Measurements from ENCODE around the gene SLC39A1.
"Not testable (repeated sequence)": the region's sequence is repeated elsewhere in the genome, so short reads cannot be mapped to it uniquely, and the experiment has no call there.

The SLC39A1 gene, protein sequence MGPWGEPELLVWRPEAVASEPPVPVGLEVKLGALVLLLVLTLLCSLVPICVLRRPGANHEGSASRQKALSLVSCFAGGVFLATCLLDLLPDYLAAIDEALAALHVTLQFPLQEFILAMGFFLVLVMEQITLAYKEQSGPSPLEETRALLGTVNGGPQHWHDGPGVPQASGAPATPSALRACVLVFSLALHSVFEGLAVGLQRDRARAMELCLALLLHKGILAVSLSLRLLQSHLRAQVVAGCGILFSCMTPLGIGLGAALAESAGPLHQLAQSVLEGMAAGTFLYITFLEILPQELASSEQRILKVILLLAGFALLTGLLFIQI

DNA sequence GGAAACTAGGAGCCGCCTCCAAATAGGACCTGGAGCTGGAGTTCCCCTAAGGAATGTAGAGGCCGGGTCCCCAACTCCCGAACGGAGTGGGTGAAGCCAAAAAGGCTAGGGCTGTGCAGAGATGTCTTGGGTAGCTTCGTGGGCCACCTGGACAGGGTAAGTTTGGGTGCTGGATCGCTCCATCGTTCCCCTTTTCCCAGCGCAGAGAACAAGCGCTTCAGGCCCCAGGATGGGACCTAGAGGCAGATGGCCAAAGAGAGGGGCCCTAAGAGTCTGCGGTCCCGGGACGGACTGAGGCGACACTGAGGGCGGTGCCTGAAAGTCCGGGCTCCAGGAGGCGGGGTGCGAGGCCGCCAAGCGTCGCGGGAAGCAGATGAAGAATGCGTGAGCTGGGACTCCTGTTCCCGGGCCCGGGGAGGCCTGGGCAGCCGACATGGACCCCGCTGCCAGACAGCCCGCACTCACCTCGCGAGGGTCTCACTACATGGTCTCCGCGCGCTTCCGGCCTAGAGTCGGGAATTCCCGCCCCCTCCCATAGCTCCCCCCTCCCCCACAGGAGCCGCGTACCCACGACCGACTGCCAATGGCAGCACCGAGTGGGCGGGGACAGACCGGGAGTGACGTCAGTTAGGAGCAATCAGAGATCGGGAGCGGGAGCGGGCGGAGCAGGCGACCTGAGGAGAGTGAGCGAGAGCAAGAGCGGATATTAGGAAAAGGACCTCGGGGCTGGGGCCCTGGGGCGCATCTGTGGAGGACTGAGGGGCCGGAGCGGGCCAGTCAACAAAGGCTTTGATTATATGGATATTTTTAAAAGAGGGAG lies at the start of gene SLC39A1:
Gene SLC39A1 (minus strand): TSS at position 508 of the 820 bp plus-strand sequence. CDS start 822 bp downstream, outside the sequence.
- peak; percentile 90 to 95 for DNase-seq (ENCODE audit: extremely low read depth in 1 of 2, low read depth in 1 of 2)

DNA sequence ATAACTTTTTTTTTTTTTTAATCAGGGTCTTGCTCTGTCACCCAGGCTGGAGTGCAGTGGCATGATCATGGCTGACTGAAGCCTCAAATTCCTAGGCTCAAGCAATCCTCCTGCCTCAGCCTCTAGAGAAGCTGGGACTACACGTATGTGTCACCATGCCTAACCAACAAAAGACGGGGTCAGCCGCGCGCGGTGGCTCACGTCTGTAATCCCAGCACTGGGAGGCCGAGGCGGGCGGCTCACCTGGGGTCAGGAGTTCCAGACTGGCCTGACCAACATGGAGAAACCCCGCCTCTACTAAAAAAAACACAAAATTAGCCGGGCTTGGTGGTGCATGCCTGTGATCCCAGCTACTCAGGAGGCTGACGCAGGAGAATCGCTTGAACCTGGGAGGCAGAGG lies 49.2 kb upstream of the SLC39A1 start:
- not testable (repeated sequence) for DNase-seq (ENCODE audit: extremely low read depth in 1 of 2, low read depth in 1 of 2)

DNA sequence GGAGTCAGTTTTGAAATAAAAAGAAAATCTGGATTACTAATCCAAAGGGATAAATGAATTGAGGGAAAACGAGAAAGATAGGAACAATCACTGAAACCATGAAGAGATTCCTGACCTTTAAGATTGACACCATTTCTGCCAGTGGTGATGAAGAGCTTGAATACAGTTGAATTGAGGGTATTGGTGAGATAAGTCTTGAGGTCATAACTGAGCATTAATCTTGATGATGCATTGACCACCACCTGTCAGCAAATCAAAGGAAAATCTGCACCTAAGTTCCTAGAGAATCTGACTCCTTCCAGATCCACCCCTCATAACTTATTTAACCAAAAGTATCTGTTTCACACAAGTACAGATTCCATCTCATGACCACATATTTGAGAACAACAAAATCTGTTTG lies 48.8 kb upstream of the SLC39A1 start:
- no peak for DNase-seq (ENCODE audit: extremely low read depth in 1 of 2, low read depth in 1 of 2)

DNA sequence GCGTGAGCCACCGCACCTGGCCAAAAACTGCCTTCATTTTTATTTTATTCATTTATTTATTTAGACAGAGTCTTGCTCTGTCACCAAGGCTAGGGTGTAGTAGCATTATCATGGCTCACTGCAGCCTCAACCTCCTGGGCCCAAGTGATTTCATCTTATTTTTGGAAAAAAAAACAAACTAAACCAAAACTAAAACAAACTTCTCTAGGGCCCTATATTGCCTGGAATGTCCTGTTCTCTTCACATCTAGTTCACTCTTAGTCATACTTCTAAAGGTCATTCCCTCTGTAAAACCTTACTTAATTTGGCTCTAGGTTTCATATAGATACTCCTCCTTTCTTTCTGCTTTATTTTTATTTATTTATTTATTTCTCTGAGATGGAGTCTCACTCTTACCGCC lies 42.8 kb upstream of the SLC39A1 start:
- DNase-seq (ENCODE audit: extremely low read depth in 1 of 2, low read depth in 1 of 2) = no peak

DNA sequence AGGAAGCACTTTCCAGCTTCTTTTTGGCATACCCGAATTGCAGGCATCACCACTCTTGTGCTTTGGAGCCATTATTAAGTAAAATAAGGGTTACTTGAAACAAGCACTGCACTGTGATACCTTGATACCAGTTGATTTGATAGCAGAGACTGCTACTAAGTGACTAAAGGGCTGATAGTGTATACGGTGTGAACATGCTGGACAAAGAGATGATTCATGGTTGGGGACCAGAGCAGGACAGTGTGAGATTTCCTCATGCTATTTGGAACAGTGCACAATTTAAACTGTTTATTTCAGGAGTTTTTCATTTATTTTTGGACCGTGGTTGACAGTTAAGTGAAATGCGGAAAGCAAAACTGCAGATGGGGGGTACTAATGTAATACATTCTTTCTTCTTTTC lies 37.1 kb upstream of the SLC39A1 start:
- no peak for DNase-seq (ENCODE audit: extremely low read depth in 1 of 2, low read depth in 1 of 2)

DNA sequence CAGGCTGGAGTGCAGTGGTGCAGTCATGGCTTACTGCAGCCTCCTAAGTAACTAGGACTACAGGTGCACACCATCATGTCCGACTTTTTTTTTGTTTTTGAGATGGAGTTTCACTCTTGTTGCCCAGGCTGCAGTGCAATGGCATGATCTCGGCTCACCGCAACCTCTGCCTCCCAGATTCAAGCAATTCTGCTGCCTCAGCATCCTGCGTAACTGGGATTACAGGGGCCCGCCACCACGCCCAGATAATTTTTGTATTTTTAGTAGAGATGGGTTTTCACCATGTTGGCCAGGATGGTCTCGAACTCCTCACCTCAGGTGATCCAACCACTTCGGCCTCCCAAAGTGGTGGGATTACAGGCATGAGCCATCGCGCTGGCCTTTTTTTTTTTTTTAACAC lies 33.5 kb upstream of the SLC39A1 start:
- not testable (repeated sequence) for DNase-seq (ENCODE audit: extremely low read depth in 1 of 2, low read depth in 1 of 2)

DNA sequence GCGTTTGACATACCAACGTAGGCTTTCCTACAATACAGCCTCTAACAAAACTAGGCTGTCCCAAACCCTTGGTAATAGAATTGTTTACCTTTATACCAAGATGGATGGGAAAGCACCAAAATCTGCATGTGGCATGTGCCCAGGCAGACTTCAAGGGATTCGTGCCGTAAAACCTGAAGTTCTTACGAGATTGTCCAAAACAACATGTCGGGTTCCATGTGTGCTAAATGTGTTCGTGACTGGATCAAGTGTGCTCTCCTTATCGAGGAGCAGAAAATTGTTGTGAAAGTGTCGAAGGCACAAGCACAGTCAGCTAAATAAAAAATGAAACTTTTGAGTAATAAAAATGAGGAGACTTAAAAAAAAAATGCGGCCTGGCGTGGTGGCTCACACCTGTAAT lies 32.3 kb upstream of the SLC39A1 start:
- no peak for DNase-seq (ENCODE audit: extremely low read depth in 1 of 2, low read depth in 1 of 2)

DNA sequence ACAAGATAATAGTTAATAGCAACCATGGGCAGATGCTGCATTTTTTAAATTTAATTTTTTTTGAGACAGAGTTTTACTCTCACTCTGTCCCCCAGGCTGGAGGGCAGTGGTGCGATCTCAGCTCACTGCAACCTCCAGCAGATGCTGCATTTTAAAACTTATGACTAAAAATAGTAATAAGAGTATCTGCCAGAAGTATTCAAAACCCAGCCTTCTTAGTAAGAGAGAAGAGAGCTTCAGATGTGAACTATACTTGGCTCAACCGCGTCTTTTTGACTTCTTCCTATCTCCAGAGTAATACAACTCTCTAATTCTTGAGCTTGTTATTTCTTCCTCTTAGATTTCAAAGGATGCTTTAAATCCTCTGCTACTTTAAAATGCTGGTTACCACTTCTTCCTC lies 31.9 kb upstream of the SLC39A1 start:
- no peak for DNase-seq (ENCODE audit: extremely low read depth in 1 of 2, low read depth in 1 of 2)

DNA sequence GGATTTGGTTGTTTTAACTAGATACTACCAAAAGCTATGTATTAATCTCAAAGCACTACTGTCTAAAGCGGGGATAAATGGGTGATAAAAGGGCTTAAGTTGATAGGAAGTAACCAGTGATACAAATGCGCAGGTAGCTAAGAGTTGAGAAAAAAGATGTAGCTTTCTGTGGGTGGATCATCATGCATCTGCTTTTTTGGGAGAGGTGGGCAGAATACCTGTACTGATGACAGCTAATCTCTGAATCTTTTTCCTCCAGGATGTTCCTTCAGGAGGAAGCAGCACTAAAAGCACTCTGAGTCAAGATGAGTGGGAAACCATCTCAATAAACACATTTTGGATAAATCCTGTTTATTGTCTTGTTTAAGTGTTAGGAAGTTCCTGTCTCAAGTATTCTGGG lies 28.5 kb upstream of the SLC39A1 start:
- no peak for DNase-seq (ENCODE audit: extremely low read depth in 1 of 2, low read depth in 1 of 2)

DNA sequence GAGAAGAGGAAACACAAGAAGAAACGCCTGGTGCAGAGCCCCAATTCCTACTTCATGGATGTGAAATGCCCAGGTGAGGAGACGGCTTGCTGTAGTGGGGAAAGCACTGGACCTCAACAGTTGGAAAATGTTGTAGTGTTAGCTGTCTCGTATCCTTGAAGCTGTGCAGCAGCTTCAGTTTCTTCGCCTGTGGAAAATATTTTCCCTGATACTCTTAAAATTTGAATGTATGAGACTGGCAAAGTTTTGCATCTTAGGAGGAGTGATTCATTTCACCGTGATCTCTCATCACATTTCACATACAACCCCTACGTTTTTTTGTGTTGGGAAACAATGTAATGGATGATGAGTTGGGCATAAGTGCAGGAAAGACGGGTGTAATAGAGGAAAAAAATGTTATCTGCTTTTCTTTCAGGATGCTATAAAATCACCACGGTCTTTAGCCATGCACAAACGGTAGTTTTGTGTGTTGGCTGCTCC lies 27.9 kb upstream of the SLC39A1 start:
- DNase-seq (ENCODE audit: extremely low read depth in 1 of 2, low read depth in 1 of 2) = no peak

DNA sequence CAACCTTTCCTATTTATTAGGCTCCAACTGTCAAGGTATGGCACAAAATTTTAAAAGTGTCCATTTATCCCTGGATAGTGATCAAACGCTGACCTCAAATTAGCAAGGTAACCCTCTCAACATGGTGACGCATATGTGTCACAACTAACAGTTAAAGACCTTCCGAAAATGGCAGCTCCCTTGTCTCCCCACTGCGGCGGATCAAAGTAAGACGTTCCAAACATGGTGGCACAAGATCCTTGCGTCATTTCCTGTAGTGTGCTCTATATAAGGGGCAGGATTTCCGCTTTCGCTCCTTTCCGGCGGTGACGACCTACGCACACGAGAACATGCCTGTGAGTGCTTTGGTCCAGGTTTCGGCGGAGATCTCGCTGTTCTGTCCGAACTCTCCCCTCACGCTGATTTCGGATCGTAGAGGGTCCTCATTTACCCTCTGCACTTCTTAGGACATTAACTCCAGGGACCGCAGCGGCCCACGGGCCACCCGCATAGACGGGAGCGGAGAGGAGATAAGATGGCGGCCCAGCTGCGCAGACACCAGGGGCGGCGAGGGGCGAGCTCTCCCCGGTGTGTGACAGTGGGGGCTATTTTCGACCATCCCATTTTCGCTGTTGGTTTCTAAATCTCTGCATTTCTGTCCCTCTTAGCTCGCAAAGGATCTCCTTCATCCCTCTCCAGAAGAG lies 27.3 kb upstream of the SLC39A1 start, which contains the start of gene RPS27:
Gene RPS27 (plus strand): TSS at position 295 of the 683 bp plus-strand sequence. CDS start 35 bp downstream, at position 330.
- DNase-seq (ENCODE audit: extremely low read depth in 1 of 2, low read depth in 1 of 2) = peak; percentile 64 to 87

DNA sequence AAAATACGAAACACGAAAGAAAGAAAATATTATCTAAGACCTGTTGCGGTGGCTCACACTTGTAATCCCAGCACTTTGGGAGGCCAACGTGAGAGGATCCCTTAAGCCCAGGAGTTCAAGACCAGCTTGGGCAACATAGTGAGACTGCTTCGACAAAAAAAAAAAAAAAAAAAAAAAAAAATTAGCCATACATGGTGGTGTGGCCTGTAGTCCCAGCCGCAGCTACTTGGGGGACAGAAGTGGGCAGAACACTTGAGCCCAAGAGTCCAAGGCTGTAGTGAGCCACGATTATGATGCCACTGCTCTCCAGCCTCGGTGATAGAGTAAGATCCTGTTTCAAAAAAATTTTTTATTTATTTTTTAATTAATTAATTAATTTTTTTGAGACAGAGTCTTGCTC lies 24.3 kb upstream of the SLC39A1 start:
- DNase-seq (ENCODE audit: extremely low read depth in 1 of 2, low read depth in 1 of 2) = no peak

DNA sequence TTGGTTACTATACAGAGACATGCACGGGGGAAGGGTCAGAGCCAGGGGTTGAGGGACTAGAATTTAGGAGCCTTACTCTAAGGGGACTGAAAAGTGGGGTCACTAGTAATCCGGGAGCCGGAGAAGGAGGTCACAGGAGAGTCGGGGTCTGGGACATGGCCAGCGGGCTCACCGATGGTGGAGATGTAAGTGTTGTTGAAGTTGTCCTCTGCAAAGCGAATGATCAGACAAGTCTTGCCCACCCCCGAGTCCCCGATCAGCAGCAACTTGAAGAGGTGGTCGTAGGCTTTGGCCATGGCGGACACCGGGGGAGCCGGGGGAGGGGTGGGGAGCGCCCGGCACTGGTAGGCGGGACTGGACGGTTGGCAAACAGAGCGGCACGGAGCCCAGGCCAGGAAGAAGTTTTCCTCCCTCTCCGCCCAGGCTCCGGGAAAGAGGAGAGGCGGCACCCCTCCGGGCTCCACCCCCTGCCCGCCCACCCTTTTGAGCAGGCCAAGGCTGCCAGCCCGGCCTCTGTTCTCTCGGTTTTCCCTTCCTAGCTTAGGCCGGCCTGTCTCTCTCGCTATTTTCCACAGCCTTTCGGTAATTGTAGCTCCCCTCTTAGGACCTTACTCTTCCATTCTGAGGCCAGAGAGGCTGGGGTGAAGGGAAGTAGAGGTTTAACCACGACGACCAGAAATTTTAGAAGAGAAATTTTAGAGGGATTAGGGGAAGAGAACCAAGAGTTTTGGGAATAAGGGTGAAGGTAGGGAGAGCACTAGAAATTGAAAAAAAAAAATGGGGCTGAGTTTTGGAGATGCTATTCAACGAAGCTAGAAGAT lies 22.8 kb upstream of the SLC39A1 start, which contains the start of gene RAB13:
Gene RAB13 (minus strand): TSS at position 399 of the 821 bp plus-strand sequence. CDS start 103 bp downstream, at position 296.
- no peak for DNase-seq (ENCODE audit: extremely low read depth in 1 of 2, low read depth in 1 of 2)

DNA sequence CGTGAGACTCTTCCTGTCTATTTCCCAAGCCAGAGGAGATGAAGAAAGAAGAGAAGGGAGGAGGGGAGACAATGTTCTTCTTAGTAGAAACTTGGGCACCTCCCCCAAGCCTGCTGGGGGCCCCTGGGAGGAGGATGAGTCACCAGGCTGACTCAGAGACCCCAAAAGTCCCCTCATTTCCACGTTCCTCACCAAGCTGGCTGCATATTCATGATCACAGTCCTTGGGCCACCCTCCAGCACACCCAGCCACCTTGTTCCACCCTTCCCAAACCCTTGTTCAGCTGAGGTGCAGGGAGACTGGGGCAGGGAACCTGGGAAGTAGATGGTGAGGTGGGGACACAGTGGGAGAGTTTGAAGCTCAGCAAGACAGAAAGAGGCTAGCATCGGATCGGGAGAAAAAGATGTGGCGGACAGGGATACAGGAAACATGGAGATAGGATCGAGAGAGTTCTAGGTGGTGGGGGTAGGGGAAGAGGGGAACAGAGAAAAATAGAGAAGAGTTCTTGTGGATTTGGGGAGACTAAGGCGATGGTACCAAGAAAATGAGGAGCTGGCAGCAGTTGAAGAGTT lies 22.1 kb upstream of the SLC39A1 start:
- DNase-seq (ENCODE audit: extremely low read depth in 1 of 2, low read depth in 1 of 2) = peak; percentile 35 to 49

DNA sequence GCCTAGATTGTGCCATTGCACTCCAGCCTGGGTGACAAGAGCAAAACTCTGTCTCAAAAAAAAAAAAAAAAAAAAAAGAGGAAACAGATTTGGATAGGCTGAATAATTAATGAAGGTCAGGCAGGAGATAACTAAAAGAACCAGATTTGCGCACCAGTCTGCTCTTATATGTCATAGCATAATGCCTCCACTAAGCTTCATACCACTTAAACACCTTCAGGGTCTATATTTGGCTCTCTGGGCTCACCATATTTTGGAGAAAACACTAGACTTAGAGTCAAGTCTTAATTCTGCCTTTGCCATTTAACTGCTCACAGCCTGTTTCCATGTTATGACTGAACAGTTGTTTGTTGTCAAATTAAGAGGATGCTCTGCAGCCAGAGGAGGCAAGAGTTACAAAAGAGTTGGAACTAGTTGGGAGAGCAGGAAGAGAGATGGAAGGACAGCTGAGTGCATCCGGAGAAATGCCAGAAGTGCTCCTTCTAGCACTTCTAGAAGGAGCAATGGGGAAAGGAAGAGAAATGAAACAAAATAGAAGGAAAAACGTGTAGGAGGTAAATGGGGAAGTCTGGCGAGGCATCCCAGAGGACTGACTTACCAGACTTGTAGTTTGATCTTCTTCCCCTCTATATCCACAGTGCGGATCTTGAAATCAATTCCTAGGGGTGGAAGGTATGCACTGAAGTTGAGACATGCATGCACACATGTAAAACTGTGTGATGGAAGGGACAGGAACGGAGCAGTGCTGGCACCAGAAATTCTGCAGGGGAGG lies 21.0 kb upstream of the SLC39A1 start:
- DNase-seq (ENCODE audit: extremely low read depth in 1 of 2, low read depth in 1 of 2) = no peak

DNA sequence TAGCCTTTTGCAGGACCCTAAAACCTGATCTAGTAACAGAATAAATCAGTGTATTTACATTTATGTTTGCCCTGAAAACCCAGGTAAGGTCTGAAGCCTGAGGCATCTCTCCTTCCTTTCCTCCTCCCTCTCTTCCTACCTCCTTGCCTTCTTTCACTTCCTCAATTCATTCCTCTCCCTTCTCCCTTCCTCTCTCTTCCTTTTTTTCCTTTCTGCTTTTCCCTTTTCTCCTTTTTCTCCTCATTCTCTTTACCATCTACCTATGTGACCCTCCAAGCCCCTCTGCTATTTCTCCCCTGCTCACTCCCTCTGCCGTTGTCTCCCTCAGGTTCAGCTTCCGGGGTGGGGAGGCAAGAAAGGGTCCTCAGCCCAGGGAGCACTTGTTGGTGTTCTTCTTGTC lies 18.4 kb upstream of the SLC39A1 start:
- not testable (repeated sequence) for DNase-seq (ENCODE audit: extremely low read depth in 1 of 2, low read depth in 1 of 2)

DNA sequence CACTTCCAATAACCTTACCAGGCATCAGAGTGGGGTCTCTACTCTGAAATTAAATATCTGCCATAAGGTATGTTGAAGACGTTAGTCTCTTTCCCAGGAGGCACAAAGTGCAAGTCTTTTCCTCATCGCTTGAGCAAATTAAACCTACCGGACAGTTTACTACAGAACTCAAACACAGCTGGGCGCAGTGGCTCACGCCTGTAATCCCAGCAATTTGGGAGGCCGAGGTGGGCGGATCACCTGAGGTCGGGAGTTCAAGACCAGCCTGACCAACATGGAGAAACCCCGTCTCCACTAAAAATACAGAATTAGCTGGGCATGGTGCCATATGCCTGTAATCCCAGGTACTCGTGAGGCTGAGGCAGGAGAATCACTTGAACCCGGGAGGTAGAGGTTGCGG lies 15.8 kb upstream of the SLC39A1 start:
- not testable (repeated sequence) for DNase-seq (ENCODE audit: extremely low read depth in 1 of 2, low read depth in 1 of 2)

DNA sequence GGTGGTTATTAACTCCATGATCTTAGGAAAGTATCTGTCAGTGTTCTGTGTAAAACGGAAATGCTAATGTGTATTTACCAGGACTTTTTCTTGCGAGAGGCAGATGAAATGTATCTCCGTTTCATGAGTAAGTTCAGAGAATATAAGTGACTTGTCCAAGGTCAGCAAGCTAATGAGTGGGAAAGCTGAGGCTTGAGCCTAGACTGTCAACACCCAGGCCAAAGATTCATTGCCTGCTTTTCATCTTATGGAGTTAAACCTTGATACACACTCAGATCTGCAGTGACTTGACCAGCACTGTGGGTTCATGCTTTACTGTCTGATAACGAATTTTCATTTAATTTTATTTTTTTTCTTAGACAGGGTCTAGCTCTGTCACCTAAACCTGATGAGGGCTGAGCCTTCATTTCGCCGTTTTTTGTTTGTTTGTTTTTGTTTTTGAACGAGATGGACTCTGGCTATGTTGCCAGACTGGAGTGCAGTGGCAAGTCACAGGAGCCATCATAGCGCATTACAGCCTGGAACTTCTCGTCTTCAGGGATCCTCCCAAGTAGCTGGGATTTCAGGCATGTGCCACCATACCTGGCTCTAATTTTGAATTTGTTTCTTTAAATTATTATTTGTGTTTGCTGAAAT lies 15.1 kb upstream of the SLC39A1 start:
- no peak for DNase-seq (ENCODE audit: extremely low read depth in 1 of 2, low read depth in 1 of 2)
